ENCODE results near the gene C2orf68.
"Not testable (repeated sequence)": the region's sequence is repeated elsewhere in the genome, so short reads cannot be mapped to it uniquely, and the experiment has no call there.

The C2orf68 gene

GRCh38 chr2:85594715-85595300 lies 17.1 kb downstream of the C2orf68 start:
- H3K4me1 Mint-ChIP-seq, result peaks cover 25% of the 10 kb centered on the region
- TF ChIP-seq CTCF (IDR thresholded peaks at IDR 0.05; ENCODE audit: unreplicated experiment in 3 of 3), result no peak
- peak overlapping the region; percentile 97 to 100 (median 98) for H3K4me3 Mint-ChIP-seq
- H3K27me3 Mint-ChIP-seq (ENCODE audit: low read depth), result no peaks in the 10 kb centered on the region
- H3K36me3 Mint-ChIP-seq (ENCODE audit: low read depth), result no peaks in the 10 kb centered on the region
- peak overlapping the region; percentile 86 to 96 (median 92) for H3K27ac Mint-ChIP-seq
- no peaks in the 10 kb centered on the region for H3K9me3 Mint-ChIP-seq

DNA sequence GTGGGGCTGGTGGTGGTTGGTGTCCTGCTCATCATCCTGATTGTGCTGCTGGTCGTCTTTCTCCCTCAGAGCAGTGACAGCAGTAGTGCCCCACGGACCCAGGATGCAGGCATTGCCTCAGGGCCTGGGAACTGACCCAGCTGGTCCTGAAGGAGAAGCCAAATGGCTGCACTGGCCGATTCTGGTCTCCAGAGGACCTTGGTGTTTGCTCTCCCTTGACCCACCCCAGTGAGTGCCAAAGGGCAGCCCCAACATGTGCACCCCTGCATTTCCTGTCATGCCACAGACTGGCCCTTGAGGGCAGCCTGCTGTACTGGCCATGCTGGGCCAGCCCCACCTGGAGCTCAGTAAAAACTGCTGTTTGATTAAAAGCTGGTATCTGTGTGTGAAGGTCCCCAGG lies 18.8 kb downstream of the C2orf68 start:
- Mint-ChIP-seq H3K4me1 (peaks cover 33% of the 10 kb centered on the region), H3K27me3 (ENCODE audit: low read depth) (no peaks in the 10 kb centered on the region), H3K27ac (no peak overlapping the region), H3K36me3 (ENCODE audit: low read depth) (no peaks in the 10 kb centered on the region), H3K9me3 (no peaks in the 10 kb centered on the region), H3K4me3 (peak overlapping the region; percentile 8 to 100 (median 38))
- no peak for TF ChIP-seq CTCF (IDR thresholded peaks at IDR 0.05; ENCODE audit: unreplicated experiment in 3 of 3)

DNA sequence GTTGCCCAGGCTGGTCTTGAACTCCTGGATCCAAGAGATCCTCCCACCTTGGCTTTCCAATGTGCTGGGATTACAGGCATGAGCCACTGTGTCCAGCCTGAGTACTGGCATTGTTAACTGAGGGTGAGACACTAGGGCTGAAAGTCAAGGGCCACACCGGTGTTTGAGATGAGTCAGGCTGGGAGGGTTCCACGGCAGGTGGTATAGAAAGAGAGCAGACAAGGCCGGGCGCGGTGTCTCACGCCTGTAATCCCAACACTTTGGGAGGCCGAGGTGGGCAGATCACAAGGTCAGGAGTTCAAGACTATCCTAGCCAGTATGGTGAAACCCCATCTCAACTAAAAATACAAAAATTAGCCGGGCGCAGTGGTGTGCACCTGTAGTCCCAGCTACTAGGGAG lies 19.6 kb downstream of the C2orf68 start:
- Mint-ChIP-seq H3K4me3 (peak overlapping the region in 2 of 3 experiments; percentile 26 to 44), H3K4me1 (peaks cover 38% of the 10 kb centered on the region)
- H3K27me3 Mint-ChIP-seq (ENCODE audit: low read depth); H3K36me3 Mint-ChIP-seq (ENCODE audit: low read depth); H3K9me3 Mint-ChIP-seq; H3K27ac Mint-ChIP-seq: not testable (repeated sequence)

DNA sequence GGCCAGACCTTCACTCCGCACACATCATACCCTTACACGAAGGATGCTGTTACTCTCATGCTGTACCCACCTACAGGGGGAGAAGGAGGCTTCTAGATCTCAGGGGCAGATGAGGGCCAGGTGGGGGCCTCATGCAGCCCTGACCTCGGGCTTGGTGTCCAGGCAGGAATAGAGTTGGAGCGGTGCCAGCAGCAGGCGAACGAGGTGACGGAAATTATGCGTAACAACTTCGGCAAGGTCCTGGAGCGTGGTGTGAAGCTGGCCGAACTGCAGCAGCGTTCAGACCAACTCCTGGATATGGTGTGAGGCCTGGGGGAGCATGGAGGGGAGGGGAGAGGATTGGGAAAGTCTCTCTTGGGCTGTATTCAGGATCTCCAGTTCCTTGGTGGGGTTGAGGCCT lies 20.3 kb downstream of the C2orf68 start:
- Mint-ChIP-seq H3K27me3 (ENCODE audit: low read depth) (no peaks in the 10 kb centered on the region), H3K36me3 (ENCODE audit: low read depth) (no peaks in the 10 kb centered on the region), H3K4me1 (peaks cover 39% of the 10 kb centered on the region), H3K4me3 (peak overlapping the region; percentile 14 to 45 (median 26)), H3K27ac (peak overlapping the region in 1 of 3 experiments; percentile 88), H3K9me3 (no peaks in the 10 kb centered on the region)
- TF ChIP-seq CTCF (IDR thresholded peaks at IDR 0.05; ENCODE audit: unreplicated experiment in 3 of 3), result no peak

GRCh38 chr2:85590950-85591349 lies 20.9 kb downstream of the C2orf68 start:
- no peak for TF ChIP-seq CTCF (IDR thresholded peaks at IDR 0.05; ENCODE audit: unreplicated experiment in 3 of 3)
- peak overlapping the region; percentile 77 to 88 (median 84) for H3K27ac Mint-ChIP-seq
- no peaks in the 10 kb centered on the region for H3K9me3 Mint-ChIP-seq
- H3K4me1 Mint-ChIP-seq, result peaks cover 39% of the 10 kb centered on the region
- H3K4me3 Mint-ChIP-seq, result peak overlapping the region in 1 of 3 experiments; percentile 39
- H3K36me3 Mint-ChIP-seq (ENCODE audit: low read depth), result no peaks in the 10 kb centered on the region
- H3K27me3 Mint-ChIP-seq (ENCODE audit: low read depth), result no peaks in the 10 kb centered on the region

DNA sequence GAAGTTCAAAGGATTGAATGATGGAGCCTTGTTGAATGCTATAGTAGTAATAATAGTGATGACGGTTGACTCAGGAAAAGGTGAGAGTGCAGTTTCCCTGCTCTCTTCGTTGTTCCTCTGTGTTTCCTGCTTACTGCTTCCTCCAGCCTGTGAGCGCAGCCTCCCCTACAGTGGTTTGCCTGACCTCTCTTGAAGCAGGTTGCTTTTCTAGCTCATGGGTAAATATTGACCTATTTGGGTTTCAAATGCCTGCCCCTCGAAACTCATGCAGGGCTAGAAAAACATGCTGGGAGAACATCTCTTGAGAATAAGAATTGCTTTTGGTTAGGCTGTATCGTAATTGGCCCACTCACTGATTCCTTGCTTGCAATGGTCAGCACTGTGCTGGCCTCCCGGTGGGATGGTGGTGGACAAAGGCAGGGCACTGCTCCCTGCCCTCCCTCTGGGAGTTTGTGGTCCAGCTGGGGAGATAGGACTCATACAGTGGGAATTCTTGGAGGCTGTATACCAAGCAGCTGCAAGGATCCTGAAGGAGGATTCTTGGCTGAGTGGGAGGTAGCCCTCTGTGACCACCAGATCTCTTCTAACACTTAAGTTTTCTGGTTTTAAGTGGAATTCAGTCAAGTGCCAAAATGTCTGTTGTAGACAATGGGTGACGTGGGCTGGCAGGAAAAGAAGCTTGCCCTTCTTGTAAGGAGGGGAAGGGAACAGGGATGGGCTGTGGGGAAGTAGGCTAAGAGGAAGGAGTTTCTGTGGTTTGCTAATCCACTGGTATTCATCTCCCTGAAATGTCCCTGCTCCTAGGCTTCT lies 21.7 kb downstream of the C2orf68 start:
- Mint-ChIP-seq H3K4me1 (peaks cover 42% of the 10 kb centered on the region), H3K9me3 (no peaks in the 10 kb centered on the region), H3K27me3 (ENCODE audit: low read depth) (no peaks in the 10 kb centered on the region), H3K27ac (peak overlapping the region; percentile 77 to 88 (median 84)), H3K36me3 (ENCODE audit: low read depth) (no peaks in the 10 kb centered on the region), H3K4me3 (peak overlapping the region; percentile 39 to 52 (median 46))
- TF ChIP-seq CTCF (IDR thresholded peaks at IDR 0.05; ENCODE audit: unreplicated experiment in 3 of 3), result no peak
